OCI-LY3 (cell line): ENCODE results near the gene PHF20.

ENCODE experiments used
- EZH2phosphoT487 ChIP-seq: fragments of 200-600 bp; shearing (Covaris generic); IDR thresholded peaks from 2 replicates; pipeline ENCODE4 v1.6.1; 2018; ENCODE audit warnings: antibody characterized with exemption, mixed run types, low read depth
- TF ChIP-seq, protein P1 (sequence below): fragments of 200-600, 300-600 bp; sonication (generic); IDR thresholded peaks from 2 replicates; pipeline ENCODE4 v1.5.1; 2014; ENCODE audit warnings: antibody characterized with exemption, low read length, low read depth

DNA sequence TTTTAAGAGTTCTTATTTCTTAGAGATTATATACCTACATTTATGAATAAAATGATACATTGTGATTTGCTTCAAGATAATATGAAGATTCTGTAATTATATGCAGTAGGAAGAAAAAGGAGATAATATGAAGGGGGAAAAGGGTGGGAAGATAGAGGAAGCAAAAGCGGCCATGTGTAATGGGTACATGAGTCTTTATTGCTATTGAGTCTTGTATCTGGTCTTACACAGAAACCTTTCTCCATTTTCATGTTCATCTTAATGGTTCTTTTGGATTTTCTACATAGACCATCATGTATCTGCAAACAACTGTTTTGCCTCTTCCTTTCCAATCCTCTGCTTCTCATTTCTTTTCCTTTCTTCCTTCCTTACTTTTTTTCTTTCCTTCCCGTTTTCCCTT lies 36.1 kb downstream of the PHF20 start:
- TF ChIP-seq, protein P1, sequence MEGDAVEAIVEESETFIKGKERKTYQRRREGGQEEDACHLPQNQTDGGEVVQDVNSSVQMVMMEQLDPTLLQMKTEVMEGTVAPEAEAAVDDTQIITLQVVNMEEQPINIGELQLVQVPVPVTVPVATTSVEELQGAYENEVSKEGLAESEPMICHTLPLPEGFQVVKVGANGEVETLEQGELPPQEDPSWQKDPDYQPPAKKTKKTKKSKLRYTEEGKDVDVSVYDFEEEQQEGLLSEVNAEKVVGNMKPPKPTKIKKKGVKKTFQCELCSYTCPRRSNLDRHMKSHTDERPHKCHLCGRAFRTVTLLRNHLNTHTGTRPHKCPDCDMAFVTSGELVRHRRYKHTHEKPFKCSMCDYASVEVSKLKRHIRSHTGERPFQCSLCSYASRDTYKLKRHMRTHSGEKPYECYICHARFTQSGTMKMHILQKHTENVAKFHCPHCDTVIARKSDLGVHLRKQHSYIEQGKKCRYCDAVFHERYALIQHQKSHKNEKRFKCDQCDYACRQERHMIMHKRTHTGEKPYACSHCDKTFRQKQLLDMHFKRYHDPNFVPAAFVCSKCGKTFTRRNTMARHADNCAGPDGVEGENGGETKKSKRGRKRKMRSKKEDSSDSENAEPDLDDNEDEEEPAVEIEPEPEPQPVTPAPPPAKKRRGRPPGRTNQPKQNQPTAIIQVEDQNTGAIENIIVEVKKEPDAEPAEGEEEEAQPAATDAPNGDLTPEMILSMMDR, result no peak
- TF ChIP-seq EZH2phosphoT487, result no peak
